Stomach (tissue), 4 donors: Measurements from ENCODE around the gene ERCC4.

Experiments
- CTCF ChIP-seq, 7 experiments: fragments of 450-650 bp in 4 of 7; fragments of 200-600 bp in 3 of 7; sonication (generic) in 3 of 7; IDR thresholded peaks; one replicate each; pipeline ENCODE4 v1.5.1; 2016 to 2019; ENCODE audit warnings: antibody characterized with exemption in 7 of 7, control low read depth in 2 of 7, mild to moderate bottlenecking in 1 of 7
- EP300 ChIP-seq: sonication (generic); formaldehyde crosslinking; IDR thresholded peaks from one replicate; pipeline ENCODE4 v1.6.1; 2017; ENCODE audit warnings: antibody characterized with exemption
- POLR2A ChIP-seq, 4 donors: fragments of 450-650 bp; IDR thresholded peaks; one replicate each; pipeline ENCODE4 v1.6.1; 2016; ENCODE audit warnings: antibody characterized with exemption in 4 of 4, control low read depth in 2 of 4, mild to moderate bottlenecking in 1 of 4, moderate library complexity in 1 of 4
- POLR2AphosphoS5 ChIP-seq, 3 donors: sonication (generic); formaldehyde crosslinking; IDR thresholded peaks; one replicate each; pipeline ENCODE4 v1.6.1; 2016; ENCODE audit warnings: antibody characterized with exemption in 3 of 3

- TF ChIP-seq POLR2A (IDR thresholded peaks at IDR 0.05) (no peak), CTCF (IDR thresholded peaks at IDR 0.05) (no peak), POLR2AphosphoS5 (IDR thresholded peaks at IDR 0.05) (no peak), EP300 (no peak)
These were observed 33.3 kb upstream of the ERCC4 start for GRCh38 chr16:13886608-13887007.
